ENCODE measurements around the gene PSG3. TPM values are rescaled to one million over a fixed set of nuclear protein-coding genes. Genes with fewer than 3 reads are reported as not detected.
"Not testable (repeated sequence)": the region's sequence is repeated elsewhere in the genome, so short reads cannot be mapped to it uniquely, and the experiment has no call there.

Gene PSG3
- total and polyA plus RNA-seq, 2 donors (not counting 1 experiment from before 2014, with no cell fraction given), result not detected

DNA sequence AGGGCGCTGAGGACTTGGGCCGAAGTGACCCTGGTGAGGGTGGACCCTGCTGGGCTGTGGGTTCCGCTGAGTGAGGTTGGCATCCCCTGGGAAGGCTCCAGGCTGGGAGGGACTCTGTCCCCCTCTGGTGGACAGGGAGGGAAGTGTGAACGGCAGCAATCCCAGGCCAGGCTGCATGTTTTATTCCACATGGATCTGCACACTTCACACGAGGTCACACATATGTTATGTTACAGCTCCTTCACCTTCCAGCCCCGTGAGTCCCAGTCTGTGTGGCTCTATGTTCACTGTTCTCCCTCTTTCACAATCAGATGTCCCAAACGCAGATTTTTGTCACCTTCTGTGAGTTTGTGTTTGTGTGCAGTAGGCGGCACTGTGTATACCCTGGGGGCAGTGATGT lies 27.0 kb upstream of the PSG3 start:
- H3K4me2 ChIP-seq (replicated peaks; ENCODE audit: low read depth, low read length, poor library complexity, severe bottlenecking); H4K20me1 ChIP-seq (ENCODE audit: control insufficient read depth, insufficient read depth, low read length, poor library complexity, severe bottlenecking); CTCF ChIA-PET; H3K27me3 ChIP-seq (replicated peaks in 1 of 4; ENCODE audit: control extremely low read depth in 1 of 4, control insufficient read depth in 3 of 4, insufficient read depth in 4 of 4, low read length in 3 of 4); H3K36me3 ChIP-seq (replicated peaks in 1 of 2; ENCODE audit: control extremely low read depth in 1 of 2, control insufficient read depth in 1 of 2, extremely low read depth in 1 of 2, insufficient read depth in 2 of 2, low read length in 1 of 2); H3K4me1 ChIP-seq (ENCODE audit: control insufficient read depth in 2 of 2, insufficient read depth in 2 of 2, low read length in 2 of 2); ATAC-seq (ENCODE audit: low read depth); H3K9ac ChIP-seq (ENCODE audit: low read length); H3K4me3 ChIP-seq (ENCODE audit: control extremely low read depth in 1 of 5, extremely low read depth in 1 of 5, insufficient read depth in 1 of 5, low read depth in 2 of 5, low read length in 4 of 5); POLR2A ChIA-PET; H3K27ac ChIP-seq (ENCODE audit: low read length in 2 of 2); H3K79me2 ChIP-seq (ENCODE audit: control insufficient read depth, insufficient read depth, low read length); H3K9me3 ChIP-seq (ENCODE audit: control extremely low read depth in 1 of 3, control insufficient read depth in 2 of 3, insufficient read depth in 1 of 3, low read length in 2 of 3); H3K9me3 Mint-ChIP-seq (ENCODE audit: insufficient read depth); DNase-seq; H3K27ac Mint-ChIP-seq; H3K4me3 Mint-ChIP-seq; intact Hi-C loops (cut with micrococcal nuclease); H3K4me1 Mint-ChIP-seq; H2AFZ ChIP-seq (ENCODE audit: insufficient read depth, low read depth, low read length, poor library complexity, severe bottlenecking): not testable (repeated sequence)
- peaks cover 11% of the 10 kb centered on the region for H3K27me3 Mint-ChIP-seq
- 100% methylated on average over 1 of the region's 8 CpGs for WGBS (ENCODE audit: insufficient coverage)
- TF ChIP-seq, protein P1, sequence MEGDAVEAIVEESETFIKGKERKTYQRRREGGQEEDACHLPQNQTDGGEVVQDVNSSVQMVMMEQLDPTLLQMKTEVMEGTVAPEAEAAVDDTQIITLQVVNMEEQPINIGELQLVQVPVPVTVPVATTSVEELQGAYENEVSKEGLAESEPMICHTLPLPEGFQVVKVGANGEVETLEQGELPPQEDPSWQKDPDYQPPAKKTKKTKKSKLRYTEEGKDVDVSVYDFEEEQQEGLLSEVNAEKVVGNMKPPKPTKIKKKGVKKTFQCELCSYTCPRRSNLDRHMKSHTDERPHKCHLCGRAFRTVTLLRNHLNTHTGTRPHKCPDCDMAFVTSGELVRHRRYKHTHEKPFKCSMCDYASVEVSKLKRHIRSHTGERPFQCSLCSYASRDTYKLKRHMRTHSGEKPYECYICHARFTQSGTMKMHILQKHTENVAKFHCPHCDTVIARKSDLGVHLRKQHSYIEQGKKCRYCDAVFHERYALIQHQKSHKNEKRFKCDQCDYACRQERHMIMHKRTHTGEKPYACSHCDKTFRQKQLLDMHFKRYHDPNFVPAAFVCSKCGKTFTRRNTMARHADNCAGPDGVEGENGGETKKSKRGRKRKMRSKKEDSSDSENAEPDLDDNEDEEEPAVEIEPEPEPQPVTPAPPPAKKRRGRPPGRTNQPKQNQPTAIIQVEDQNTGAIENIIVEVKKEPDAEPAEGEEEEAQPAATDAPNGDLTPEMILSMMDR (IDR thresholded peaks at IDR 0.05), result peak; percentile 27

GRCh38 chr19:42766871-42767270 lies 26.6 kb upstream of the PSG3 start:
- POLR2A ChIA-PET; H3K4me3 ChIP-seq (ENCODE audit: control extremely low read depth in 1 of 5, extremely low read depth in 1 of 5, insufficient read depth in 1 of 5, low read depth in 2 of 5, low read length in 4 of 5); H4K20me1 ChIP-seq (ENCODE audit: control insufficient read depth, insufficient read depth, low read length, poor library complexity, severe bottlenecking); H3K4me2 ChIP-seq (replicated peaks; ENCODE audit: low read depth, low read length, poor library complexity, severe bottlenecking); CTCF ChIA-PET; DNase-seq; intact Hi-C loops (cut with micrococcal nuclease); H3K9me3 ChIP-seq (ENCODE audit: control extremely low read depth in 1 of 3, control insufficient read depth in 2 of 3, insufficient read depth in 1 of 3, low read length in 2 of 3); H3K4me1 ChIP-seq (ENCODE audit: control insufficient read depth in 2 of 2, insufficient read depth in 2 of 2, low read length in 2 of 2); H2AFZ ChIP-seq (ENCODE audit: insufficient read depth, low read depth, low read length, poor library complexity, severe bottlenecking); H3K27ac Mint-ChIP-seq; H3K9me3 Mint-ChIP-seq (ENCODE audit: insufficient read depth); H3K4me3 Mint-ChIP-seq; H3K27me3 ChIP-seq (replicated peaks in 1 of 4; ENCODE audit: control extremely low read depth in 1 of 4, control insufficient read depth in 3 of 4, insufficient read depth in 4 of 4, low read length in 3 of 4); H3K4me1 Mint-ChIP-seq; ATAC-seq (ENCODE audit: low read depth); H3K36me3 ChIP-seq (replicated peaks in 1 of 2; ENCODE audit: control extremely low read depth in 1 of 2, control insufficient read depth in 1 of 2, extremely low read depth in 1 of 2, insufficient read depth in 2 of 2, low read length in 1 of 2); H3K79me2 ChIP-seq (ENCODE audit: control insufficient read depth, insufficient read depth, low read length); H3K27ac ChIP-seq (ENCODE audit: low read length in 2 of 2); H3K9ac ChIP-seq (ENCODE audit: low read length): not testable (repeated sequence)
- peaks cover 11% of the 10 kb centered on the region for H3K27me3 Mint-ChIP-seq
- WGBS (ENCODE audit: insufficient coverage), result 91% methylated on average over 12 of the region's 12 CpGs

Data from B cell (primary cell).